CD4-positive, alpha-beta T cell treated with Interleukin-2 at 100 ng/mL for 4 hours (primary cell): ENCODE data around the gene CSNK1G2.

Experiments
- DNase-seq: peaks from one replicate; pipeline ENCODE4 v3.0.0-alpha.2; 2020; ENCODE audit warnings: low spot score

Gene CSNK1G2

DNA sequence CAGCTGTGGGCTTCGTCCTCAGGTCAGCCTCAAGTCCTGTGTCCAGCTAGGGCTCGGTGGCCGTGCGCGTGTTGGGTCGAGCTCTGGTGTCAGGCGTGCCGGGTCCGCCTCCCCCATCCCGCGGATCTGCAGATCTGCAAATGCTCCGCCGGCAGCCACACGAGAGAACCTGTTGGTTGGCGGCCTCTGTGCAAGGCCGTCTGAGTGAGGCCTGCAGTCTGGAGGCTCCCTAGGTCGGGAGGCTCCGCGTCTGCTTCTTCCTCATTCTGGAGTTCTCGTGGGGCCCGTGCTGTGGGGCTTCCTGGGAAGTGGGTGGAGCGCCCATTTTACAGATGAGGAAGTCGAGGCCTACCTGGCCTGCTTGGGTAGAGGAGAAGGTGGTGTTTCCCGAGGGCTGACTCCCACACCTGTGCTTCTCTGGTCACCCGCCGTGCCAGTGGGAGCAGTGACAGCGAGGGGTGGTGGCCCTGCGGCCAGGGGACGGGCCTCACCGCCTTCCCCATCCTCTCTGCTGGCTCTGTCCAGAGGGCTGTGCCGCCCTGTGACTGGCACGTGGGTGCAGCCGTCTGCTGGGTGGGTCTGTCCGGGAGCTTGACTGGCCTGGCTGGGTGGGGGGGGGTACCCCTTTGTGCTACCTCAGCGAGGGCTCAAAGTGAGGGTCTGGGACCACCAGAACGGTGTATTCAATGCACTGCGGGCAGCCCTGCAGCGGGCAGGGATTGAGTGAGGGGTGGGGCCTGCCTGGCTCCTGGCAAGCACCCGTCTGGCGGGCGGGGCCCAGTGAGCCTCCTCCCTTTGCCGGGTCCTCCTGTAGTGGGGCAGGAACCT lies 3.3 kb downstream of the CSNK1G2 start:
- DNase-seq = no peak

DNA sequence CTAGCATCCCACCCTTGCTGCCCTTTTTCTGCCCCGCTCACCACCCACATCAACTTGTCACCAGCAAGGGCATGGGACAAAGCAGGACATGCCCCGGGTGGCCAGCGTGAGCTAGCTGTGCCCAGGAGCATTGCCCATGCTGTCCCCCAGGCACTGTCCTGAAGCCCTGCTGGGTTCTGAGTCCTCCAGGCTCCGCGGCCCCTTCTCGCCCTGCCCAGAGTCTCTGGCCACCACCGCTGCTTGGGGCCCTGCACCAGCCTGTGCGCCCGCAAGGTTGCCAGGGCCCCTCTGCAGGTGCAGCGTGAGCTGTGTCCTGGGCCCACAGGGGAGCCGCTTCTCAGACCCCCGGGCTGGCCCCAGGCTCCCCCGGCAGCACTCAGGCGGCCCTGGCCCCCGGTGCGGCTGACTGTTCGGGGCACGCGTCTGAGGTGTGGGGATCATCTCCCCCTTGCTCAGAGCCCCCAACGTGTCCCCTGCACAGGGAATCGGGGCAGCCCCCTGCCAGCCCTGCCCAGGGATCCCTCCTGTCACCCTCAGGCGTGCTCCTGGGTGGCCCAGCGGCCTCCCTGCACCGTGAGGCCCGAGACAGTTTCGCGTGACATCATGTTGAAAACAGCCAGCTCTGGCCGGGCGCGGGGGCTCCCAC lies 4.1 kb downstream of the CSNK1G2 start:
- no peak for DNase-seq

DNA sequence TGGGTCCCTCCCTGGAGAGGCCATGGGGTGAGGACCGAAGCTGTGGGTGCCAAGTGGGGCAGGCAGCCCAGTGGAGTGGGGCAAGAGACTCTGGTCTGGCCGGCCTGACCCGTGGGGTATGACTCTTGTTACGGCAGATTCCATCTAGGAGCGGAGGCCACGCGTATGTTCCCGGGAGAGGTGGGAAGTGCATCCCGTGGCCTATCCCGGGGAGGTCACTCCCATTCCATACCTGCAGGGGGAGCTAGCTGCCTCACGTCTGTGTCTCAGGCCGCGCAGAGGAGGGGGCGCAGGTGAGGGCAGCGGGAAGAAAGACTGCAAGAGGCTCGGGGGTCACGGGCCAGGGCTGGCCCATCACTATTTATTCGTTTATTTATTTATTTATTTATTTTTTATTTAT lies 4.9 kb downstream of the CSNK1G2 start:
- DNase-seq = no peak

- no peak for DNase-seq
Observed at GRCh38 chr19:1947651-1948209, 6.8 kb downstream of the CSNK1G2 start.

DNA sequence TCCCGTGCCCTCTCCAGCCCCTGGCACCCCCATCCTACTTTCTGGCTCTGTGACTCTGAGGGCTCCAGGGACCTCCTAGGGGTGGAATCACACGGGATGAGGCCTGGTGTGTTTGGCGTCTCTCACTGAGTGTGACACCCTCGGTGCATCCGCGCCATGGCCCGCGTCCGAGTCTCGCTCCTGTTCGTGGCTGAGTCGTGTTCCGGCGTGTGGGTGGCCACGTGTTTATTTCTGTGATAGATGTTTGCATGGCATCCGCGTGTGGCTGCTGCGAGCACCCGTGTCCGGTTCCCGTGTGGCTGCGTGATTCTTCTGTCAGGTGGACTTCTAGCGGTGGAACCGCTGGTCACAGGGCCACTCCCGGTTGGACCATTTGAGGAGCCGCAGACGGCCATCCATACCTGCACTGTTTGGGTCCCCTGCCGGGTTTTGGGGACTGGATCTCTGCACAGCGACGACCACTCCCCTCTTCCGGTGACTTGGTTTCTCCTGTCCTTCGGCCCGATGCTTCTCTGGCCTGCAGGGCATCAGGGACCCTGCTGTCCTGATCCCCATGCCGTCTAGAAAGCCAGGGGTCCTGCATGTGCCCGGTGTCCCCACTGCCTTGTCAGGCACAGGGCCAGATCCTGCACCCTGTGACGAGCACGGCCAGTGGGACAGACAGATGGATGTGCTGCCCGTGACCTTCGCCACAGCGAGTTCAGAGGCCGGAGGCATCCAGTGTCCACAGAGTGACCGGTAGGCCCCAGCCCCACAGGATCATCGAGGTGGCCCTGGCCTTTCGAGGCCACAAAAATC lies 8.5 kb downstream of the CSNK1G2 start:
- no peak for DNase-seq

DNA sequence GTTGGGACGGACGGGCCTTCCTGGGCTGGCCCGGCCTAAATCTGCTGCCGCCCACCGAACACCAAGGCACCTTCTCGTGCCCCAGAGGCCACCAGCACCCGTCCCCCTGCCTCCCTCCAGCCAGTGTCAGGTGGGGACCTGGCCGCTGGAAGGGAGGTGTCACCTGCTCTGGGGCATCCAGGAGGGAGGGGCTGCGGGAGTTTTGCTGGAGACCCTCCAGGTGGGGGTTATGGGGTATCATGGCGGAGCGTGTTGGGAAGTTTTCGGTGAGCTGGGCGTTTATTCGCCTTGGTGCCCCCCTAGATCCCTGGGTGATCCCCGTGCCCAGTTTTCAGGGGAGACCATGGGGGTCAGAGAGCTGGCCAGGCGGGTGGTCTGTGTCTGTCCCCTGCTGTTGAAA lies 9.7 kb downstream of the CSNK1G2 start:
- no peak for DNase-seq

- DNase-seq = no peak
Observed at GRCh38 chr19:1952635-1953034, 11.7 kb downstream of the CSNK1G2 start.

DNA sequence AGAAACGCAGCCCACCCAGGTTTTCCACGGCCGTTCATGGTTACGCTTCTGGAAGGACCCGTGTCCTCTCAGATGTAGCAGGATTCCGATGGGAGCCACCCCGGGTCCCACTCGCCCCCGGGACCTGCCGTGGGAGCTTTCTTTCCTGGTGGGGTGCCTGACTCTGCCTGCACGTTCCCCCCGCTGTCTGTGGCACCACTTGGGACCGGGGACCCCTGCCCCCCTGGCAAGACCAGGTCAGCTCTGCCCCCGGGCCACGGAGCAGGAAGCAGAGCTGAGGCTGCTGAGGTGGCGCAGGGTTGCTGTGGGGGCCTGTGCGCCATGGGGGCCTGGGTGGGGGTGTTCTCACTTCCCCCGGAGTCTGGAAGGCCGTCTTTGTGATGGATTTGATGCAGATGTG lies 12.1 kb downstream of the CSNK1G2 start:
- no peak for DNase-seq

- no peak for DNase-seq
Observed at GRCh38 chr19:1953441-1954094, 12.6 kb downstream of the CSNK1G2 start.

GRCh38 chr19:1954532-1954933 lies 13.6 kb downstream of the CSNK1G2 start:
- no peak for DNase-seq

DNA sequence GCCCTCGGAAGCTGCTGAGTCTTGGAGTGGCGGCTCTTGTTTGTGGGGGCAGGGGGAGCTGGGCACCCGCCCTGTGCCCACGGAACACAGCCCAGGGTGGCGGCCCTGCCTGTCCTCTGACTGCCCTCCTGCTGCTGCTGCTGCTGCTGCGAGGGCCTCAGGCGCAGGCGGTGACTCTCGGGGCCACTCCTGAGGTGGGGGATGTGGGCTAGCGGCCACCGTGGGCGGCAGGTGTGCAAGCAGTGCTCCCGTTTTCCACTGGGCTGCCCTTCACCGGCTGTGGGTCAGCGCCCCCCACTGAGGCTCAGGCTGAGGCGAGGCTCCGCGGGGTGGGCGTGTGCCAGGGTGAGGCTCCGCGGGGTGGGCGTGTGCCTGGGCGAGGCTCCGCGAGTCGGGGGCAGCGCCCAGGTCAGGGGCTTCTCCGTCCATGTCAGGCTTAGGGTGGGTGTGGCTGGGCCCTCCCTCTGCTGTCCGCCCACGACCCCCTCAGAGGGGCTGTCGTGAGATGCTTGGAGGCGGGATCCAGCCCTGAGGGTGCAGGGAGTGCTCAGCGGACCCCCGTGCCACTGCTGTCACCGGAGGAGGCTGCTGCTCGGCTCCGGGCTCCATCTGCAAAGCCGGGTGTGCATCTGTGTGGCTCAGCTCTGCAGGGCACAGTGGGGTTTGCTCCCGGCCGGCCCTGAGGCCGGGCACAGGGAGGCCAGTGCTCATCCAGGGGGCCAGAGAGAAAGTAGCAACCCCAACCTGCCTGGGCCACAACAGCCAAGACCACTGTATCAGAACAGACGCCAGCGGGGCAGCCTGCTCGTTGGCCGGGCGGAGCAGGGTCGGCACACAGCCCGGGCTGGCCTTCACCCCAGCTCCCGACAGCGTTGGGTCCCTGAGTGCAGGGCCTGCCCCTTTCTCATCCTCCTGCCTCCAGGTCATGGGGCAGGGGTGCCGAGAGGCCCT lies 14.5 kb downstream of the CSNK1G2 start:
- DNase-seq = no peak

DNA sequence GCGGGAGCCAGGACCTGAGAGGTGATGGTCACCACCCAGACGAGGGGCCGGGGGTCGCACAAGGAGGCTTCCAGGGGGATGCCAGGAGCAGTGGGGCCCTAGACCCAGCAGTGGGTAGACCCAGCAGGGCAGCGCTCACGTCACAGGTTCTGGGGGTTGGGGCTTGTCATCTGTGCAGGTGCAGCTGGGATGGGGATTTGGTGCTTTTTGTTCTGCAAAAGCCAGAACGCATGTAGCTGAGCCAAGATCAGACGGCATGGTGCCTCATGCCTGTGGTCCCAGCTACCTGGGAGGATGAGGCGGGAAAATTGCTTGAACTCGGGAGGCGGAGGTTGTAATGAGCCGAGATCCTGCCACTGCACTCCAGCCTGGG lies 15.1 kb downstream of the CSNK1G2 start:
- no peak for DNase-seq

GRCh38 chr19:1956868-1957492 lies 16.0 kb downstream of the CSNK1G2 start:
- DNase-seq = no peak

- DNase-seq = no peak
Observed at GRCh38 chr19:1957562-1958248, 16.7 kb downstream of the CSNK1G2 start.

GRCh38 chr19:1959928-1960589 lies 19.1 kb downstream of the CSNK1G2 start:
- DNase-seq = no peak

DNA sequence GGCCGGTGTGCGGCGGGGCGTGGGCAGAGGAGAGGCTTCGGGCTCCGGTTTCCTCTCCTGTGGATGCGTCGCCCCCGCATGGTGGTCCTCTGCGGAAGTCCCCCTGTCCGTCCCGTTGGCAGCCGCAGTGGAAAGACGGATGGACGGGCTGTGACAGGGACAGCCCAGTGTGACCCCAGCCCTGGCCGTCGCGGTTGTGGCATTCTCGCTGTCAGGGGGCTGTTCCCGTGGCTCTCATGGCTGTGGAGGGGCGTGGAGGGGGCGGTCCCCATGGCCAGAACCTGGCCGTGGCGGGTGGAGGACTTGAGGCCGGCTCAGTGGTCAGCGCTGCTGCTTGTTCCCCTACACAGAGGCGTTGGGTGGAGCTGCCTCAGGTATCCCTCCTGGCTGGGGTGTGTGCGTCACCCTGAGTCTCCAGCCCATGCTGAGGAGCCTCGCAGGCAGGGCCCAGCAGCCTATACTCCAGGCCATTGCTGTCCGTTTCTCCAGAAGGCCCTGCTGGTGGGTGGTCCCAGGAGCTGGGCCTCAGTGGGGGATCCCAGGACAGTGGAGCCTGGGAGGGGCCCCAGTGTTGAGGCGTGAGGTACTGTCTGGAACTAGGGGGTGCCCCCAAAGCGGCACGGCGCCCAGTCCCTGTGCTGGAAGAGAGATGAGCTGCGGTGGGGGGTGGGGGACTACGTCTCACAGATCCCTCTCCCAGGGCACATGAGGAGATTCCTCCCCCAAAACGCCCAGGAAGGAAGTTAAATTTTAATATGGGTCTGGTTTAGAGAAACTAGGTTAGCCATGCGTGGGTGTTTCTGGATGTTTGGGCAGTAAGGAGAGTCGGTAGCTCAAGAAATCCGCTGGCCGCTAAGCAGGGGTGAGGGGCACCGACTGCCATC lies 20.3 kb downstream of the CSNK1G2 start:
- no peak for DNase-seq

DNA sequence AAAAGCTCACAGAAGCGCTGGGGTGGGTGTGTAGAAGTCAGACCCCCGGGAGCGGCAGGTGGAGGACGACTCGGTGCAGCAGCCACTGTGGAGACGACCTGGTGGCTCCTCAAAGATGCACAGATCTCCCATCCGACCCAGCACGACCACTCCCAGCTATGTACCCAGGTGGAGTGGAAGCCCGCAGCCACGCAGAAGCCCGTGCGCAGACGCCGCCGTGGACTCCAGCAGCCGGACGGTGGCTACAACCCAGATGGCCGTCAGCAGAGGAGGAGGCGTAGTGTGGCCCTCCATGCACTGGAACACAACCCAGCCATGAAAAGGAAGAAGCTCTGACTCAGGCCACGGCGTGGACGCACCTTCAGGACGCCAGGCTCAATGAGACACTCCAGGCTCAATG lies 21.7 kb downstream of the CSNK1G2 start:
- DNase-seq = no peak

DNA sequence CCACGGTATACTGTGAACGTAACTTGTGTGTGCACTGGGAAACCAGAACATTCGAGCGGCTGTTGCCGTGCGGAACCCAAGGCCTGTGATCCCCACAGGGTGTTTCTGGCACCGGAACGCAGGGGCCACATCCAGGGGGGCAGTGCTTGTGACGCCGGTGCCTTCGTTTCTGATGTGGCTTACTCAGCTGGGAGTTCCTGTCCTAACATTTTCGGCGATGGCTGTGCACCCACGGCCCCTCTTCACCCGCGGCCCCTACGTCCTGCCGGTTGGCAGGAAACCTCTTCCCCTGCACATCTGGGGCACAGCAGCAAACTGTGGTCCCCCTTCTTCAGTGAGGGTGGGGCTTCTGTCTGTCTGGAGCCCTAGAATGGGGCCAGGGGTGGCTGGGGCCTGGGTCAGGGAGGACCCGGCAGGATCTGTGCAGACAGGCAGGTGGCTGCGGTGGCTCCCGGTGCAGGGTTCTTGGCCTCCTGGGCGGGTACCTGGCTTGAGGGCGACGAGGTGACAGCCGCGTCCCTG lies 26.2 kb downstream of the CSNK1G2 start:
- no peak for DNase-seq
